ENCODE data around the gene XXYLT1. TPM values are rescaled to one million over a fixed set of nuclear protein-coding genes. Genes with fewer than 3 reads are reported as not detected.

The XXYLT1 gene
- total RNA-seq, 4 donors from 2014 or later: 9.8 to 14.6 (median 13.9) TPM

- TF ChIP-seq POLR2A (IDR thresholded peaks at IDR 0.05): no peak
- no peak for TF ChIP-seq CTCF (IDR thresholded peaks at IDR 0.05)
- peak overlapping the region in 1 of 3 donors; percentile 32 for H3K27ac ChIP-seq
- H3K36me3 ChIP-seq: no peaks in the 10 kb centered on the region
- WGBS, 2 donors: 50 to 54% methylated on average over 7 of the region's 7 CpGs
- H3K4me1 ChIP-seq: peaks cover 23 to 38% of the 10 kb centered on the region in 2 donors
- no peaks in the 10 kb centered on the region for H3K27me3 ChIP-seq
- H3K4me3 ChIP-seq (replicated peaks in 1 of 3): no peak overlapping the region
- no peaks in the 10 kb centered on the region for H3K9me3 ChIP-seq
- intact Hi-C loops (cut with DNase I): no loop called here
- DNase-seq: peak; percentile 23 to 33
Observed at GRCh38 chr3:195153130-195153529, 117.8 kb downstream of the XXYLT1 start.

- no peak for DNase-seq
- H3K4me3 ChIP-seq (replicated peaks in 1 of 3): no peak overlapping the region
- intact Hi-C loops (cut with DNase I): no loop called here
- H3K27ac ChIP-seq: peak overlapping the region in 1 of 3 donors; percentile 32
- no peaks in the 10 kb centered on the region for H3K9me3 ChIP-seq
- peaks cover 23 to 34% of the 10 kb centered on the region in 2 donors for H3K4me1 ChIP-seq
- H3K36me3 ChIP-seq: no peaks in the 10 kb centered on the region
- no peak for TF ChIP-seq POLR2A (IDR thresholded peaks at IDR 0.05)
- TF ChIP-seq CTCF (IDR thresholded peaks at IDR 0.05): no peak
- H3K27me3 ChIP-seq: no peaks in the 10 kb centered on the region
- 82 to 83% methylated on average over 11 of the region's 11 CpGs for WGBS, 2 donors
Observed at GRCh38 chr3:195151866-195152541, 119.0 kb downstream of the XXYLT1 start.

- no peaks in the 10 kb centered on the region for H3K36me3 ChIP-seq
- H3K27me3 ChIP-seq: no peaks in the 10 kb centered on the region
- intact Hi-C loops (cut with DNase I): no loop called here
- H3K4me3 ChIP-seq (replicated peaks in 1 of 3): no peak overlapping the region
- peaks cover 23 to 30% of the 10 kb centered on the region in 2 donors for H3K4me1 ChIP-seq
- no peaks in the 10 kb centered on the region for H3K9me3 ChIP-seq
- DNase-seq: no peak
- H3K27ac ChIP-seq: no peak overlapping the region
- WGBS, 2 donors: 78 to 79% methylated on average over 3 of the region's 3 CpGs
- no peak for TF ChIP-seq POLR2A (IDR thresholded peaks at IDR 0.05)
- TF ChIP-seq CTCF (IDR thresholded peaks at IDR 0.05): no peak
Observed at GRCh38 chr3:195151402-195151801, 119.6 kb downstream of the XXYLT1 start.

GRCh38 chr3:195150181-195151118 lies 120.5 kb downstream of the XXYLT1 start:
- 70% methylated on average over 20 of the region's 20 CpGs for WGBS, 2 donors
- TF ChIP-seq CTCF (IDR thresholded peaks at IDR 0.05) (no peak), POLR2A (IDR thresholded peaks at IDR 0.05) (no peak)
- H3K4me1 ChIP-seq: peaks cover 18 to 25% of the 10 kb centered on the region in 2 donors
- H3K27me3 ChIP-seq: no peaks in the 10 kb centered on the region
- peak overlapping the region in 2 of 3 donors; percentile 37 to 47 for H3K27ac ChIP-seq
- H3K36me3 ChIP-seq: no peaks in the 10 kb centered on the region
- DNase-seq: peak; percentile 22 to 37
- no peaks in the 10 kb centered on the region for H3K9me3 ChIP-seq
- H3K4me3 ChIP-seq (replicated peaks in 1 of 3): no peak overlapping the region
- intact Hi-C loops (cut with DNase I): no loop called here
